ENCODE results near the gene CGNL1.

Gene CGNL1

GRCh38 chr15:57406062-57406772 is 29.9 kb downstream of the CGNL1 start:
- in situ Hi-C loops (cut with MboI; ENCODE audit: low sequenced_read_pairs, unreplicated experiment): no loop called here
- no peak for DNase-seq (ENCODE audit: low spot score)
- TF ChIP-seq CTCF (IDR thresholded peaks at IDR 0.05; ENCODE audit: borderline replicate concordance, control extremely low read depth, extremely low read depth, insufficient read depth, missing control alignments): no peak

- DNase-seq (ENCODE audit: low spot score): no peak
- TF ChIP-seq CTCF (IDR thresholded peaks at IDR 0.05; ENCODE audit: borderline replicate concordance, control extremely low read depth, extremely low read depth, insufficient read depth, missing control alignments): no peak
- in situ Hi-C loops (cut with MboI; ENCODE audit: low sequenced_read_pairs, unreplicated experiment): no loop called here
These were observed 34.1 kb downstream of the CGNL1 start for GRCh38 chr15:57410373-57410772.

GRCh38 chr15:57411945-57412768 is 35.9 kb downstream of the CGNL1 start:
- TF ChIP-seq CTCF (IDR thresholded peaks at IDR 0.05; ENCODE audit: borderline replicate concordance, control extremely low read depth, extremely low read depth, insufficient read depth, missing control alignments): no peak
- in situ Hi-C loops (cut with MboI; ENCODE audit: low sequenced_read_pairs, unreplicated experiment): no loop called here
- no peak for DNase-seq (ENCODE audit: low spot score)

- in situ Hi-C loops (cut with MboI; ENCODE audit: low sequenced_read_pairs, unreplicated experiment): no loop called here
- no peak for TF ChIP-seq CTCF (IDR thresholded peaks at IDR 0.05; ENCODE audit: borderline replicate concordance, control extremely low read depth, extremely low read depth, insufficient read depth, missing control alignments)
- no peak for DNase-seq (ENCODE audit: low spot score)
These were observed 39.3 kb downstream of the CGNL1 start for GRCh38 chr15:57415602-57416001.

- no peak for DNase-seq (ENCODE audit: low spot score)
- TF ChIP-seq CTCF (IDR thresholded peaks at IDR 0.05; ENCODE audit: borderline replicate concordance, control extremely low read depth, extremely low read depth, insufficient read depth, missing control alignments): no peak
- in situ Hi-C loops (cut with MboI; ENCODE audit: low sequenced_read_pairs, unreplicated experiment): no loop called here
These were observed 42.3 kb downstream of the CGNL1 start for GRCh38 chr15:57418635-57419034.

- in situ Hi-C loops (cut with MboI; ENCODE audit: low sequenced_read_pairs, unreplicated experiment): no loop called here
- no peak for DNase-seq (ENCODE audit: low spot score)
- TF ChIP-seq CTCF (IDR thresholded peaks at IDR 0.05; ENCODE audit: borderline replicate concordance, control extremely low read depth, extremely low read depth, insufficient read depth, missing control alignments): no peak
These were observed 43.0 kb downstream of the CGNL1 start for GRCh38 chr15:57419335-57419734.
